KMS-11 (cell line): ENCODE results near the gene NFASC.

Experiments used
- H2AFZ ChIP-seq: fragments of 200-600 bp; sonication (generic); 2 replicates; pipeline ENCODE4 v1.6.1; 2016; ENCODE audit warnings: antibody characterized with exemption, mixed run types, low read depth
- H3K27ac ChIP-seq: fragments of 200-600 bp; sonication (generic); 2 replicates; pipeline ENCODE4 v1.6.1; 2016; ENCODE audit warnings: mild to moderate bottlenecking, mixed run types
- H3K27me3 ChIP-seq: fragments of 200-600 bp; sonication (generic); 2 replicates; pipeline ENCODE4 v1.6.1; 2017; ENCODE audit warnings: mild to moderate bottlenecking, low read depth, mixed run types, moderate library complexity; ENCODE audit not compliant: insufficient read depth
- H3K36me3 ChIP-seq: fragments of 200-600 bp; sonication (generic); 2 replicates; pipeline ENCODE4 v1.6.1; 2017; ENCODE audit warnings: mild to moderate bottlenecking, mixed run types; ENCODE audit not compliant: insufficient read depth
- H3K4me1 ChIP-seq: fragments of 200-600 bp; sonication (generic); 2 replicates; pipeline ENCODE4 v1.6.1; 2016; ENCODE audit warnings: mild to moderate bottlenecking, low read depth, mixed run types; ENCODE audit not compliant: poor library complexity, severe bottlenecking
- H3K4me2 ChIP-seq: fragments of 200-600 bp; sonication (generic); 2 replicates; pipeline ENCODE4 v1.7.0; 2016; ENCODE audit warnings: mild to moderate bottlenecking, mixed run types
- H3K4me3 ChIP-seq: fragments of 200-600 bp; sonication (generic); IDR thresholded peaks from 2 replicates; pipeline ENCODE4 v1.6.1; 2017; ENCODE audit warnings: low read depth, low read length, mixed read lengths; ENCODE audit not compliant: insufficient read depth
- H3K79me2 ChIP-seq: fragments of 200-600 bp; sonication (generic); 2 replicates; pipeline ENCODE4 v1.6.1; 2016; ENCODE audit warnings: low read depth, mixed run types; ENCODE audit not compliant: insufficient read depth
- H3K9ac ChIP-seq: fragments of 200-600 bp; sonication (generic); 2 replicates; pipeline ENCODE4 v1.6.1; 2016; ENCODE audit warnings: mild to moderate bottlenecking, mixed run types
- H4K20me1 ChIP-seq: fragments of 200-600 bp; sonication (generic); 2 replicates; pipeline ENCODE4 v1.6.1; 2016; ENCODE audit warnings: mild to moderate bottlenecking, mixed run types; ENCODE audit not compliant: insufficient read depth
- CTCF ChIP-seq: fragments of 200-600 bp; sonication (generic); conservative IDR thresholded peaks from 2 replicates; pipeline ENCODE4 v1.6.1; 2017; ENCODE audit warnings: low read depth, mild to moderate bottlenecking, antibody characterized with exemption, low read length, moderate library complexity, mixed read lengths

NFASC gene

GRCh38 chr1:204863024-204863423, 7.6 kb upstream of the NFASC start:
- H2AFZ ChIP-seq, result no peak overlapping the region
- H3K4me1 ChIP-seq, result no peaks in the 10 kb centered on the region
- no peak overlapping the region for H3K4me2 ChIP-seq
- no peaks in the 10 kb centered on the region for H3K36me3 ChIP-seq
- no peaks in the 10 kb centered on the region for H3K27me3 ChIP-seq
- no peaks in the 10 kb centered on the region for H4K20me1 ChIP-seq
- no peak overlapping the region for H3K27ac ChIP-seq
- no peaks in the 10 kb centered on the region for H3K79me2 ChIP-seq
- no peak overlapping the region for H3K4me3 ChIP-seq
- H3K9ac ChIP-seq, result no peak overlapping the region
- TF ChIP-seq CTCF, result no peak

GRCh38 chr1:204863730-204864129, 6.9 kb upstream of the NFASC start:
- H4K20me1 ChIP-seq, result no peaks in the 10 kb centered on the region
- H3K9ac ChIP-seq, result no peak overlapping the region
- H3K4me1 ChIP-seq, result no peaks in the 10 kb centered on the region
- H3K4me3 ChIP-seq, result no peak overlapping the region
- no peak overlapping the region for H3K4me2 ChIP-seq
- no peaks in the 10 kb centered on the region for H3K79me2 ChIP-seq
- H3K27me3 ChIP-seq, result no peaks in the 10 kb centered on the region
- H2AFZ ChIP-seq, result no peak overlapping the region
- H3K36me3 ChIP-seq, result no peaks in the 10 kb centered on the region
- no peak for TF ChIP-seq CTCF
- no peak overlapping the region for H3K27ac ChIP-seq

GRCh38 chr1:204866051-204866596, 4.5 kb upstream of the NFASC start:
- Histone ChIP-seq H3K27ac (no peak overlapping the region), H3K4me3 (no peak overlapping the region), H3K27me3 (no peaks in the 10 kb centered on the region), H4K20me1 (no peaks in the 10 kb centered on the region), H2AFZ (no peak overlapping the region), H3K79me2 (no peaks in the 10 kb centered on the region), H3K4me2 (no peak overlapping the region), H3K36me3 (no peaks in the 10 kb centered on the region), H3K9ac (no peak overlapping the region; the same call in 1 of the 2 replicates), H3K4me1 (no peaks in the 10 kb centered on the region)
- TF ChIP-seq CTCF, result no peak

- no peak overlapping the region for H3K4me2 ChIP-seq
- H3K27me3 ChIP-seq, result no peaks in the 10 kb centered on the region
- H3K79me2 ChIP-seq, result no peaks in the 10 kb centered on the region
- H3K9ac ChIP-seq, result no peak overlapping the region
- H2AFZ ChIP-seq, result no peak overlapping the region
- no peak overlapping the region for H3K27ac ChIP-seq
- H3K4me3 ChIP-seq, result no peak overlapping the region
- H3K36me3 ChIP-seq, result no peaks in the 10 kb centered on the region
- H4K20me1 ChIP-seq, result no peaks in the 10 kb centered on the region
- no peak for TF ChIP-seq CTCF
- H3K4me1 ChIP-seq, result no peaks in the 10 kb centered on the region
Measured at GRCh38 chr1:204867203-204867602, 3.5 kb upstream of the NFASC start.
